Measurements from ENCODE around the gene SNX13.

The SNX13 gene

GRCh38 chr7:17848516-17848915 lies 91.8 kb downstream of the SNX13 start:
- DNase-seq, result no peak
- Histone ChIP-seq H3K4ac (ENCODE audit: low read depth in 1 of 2, low read length in 2 of 2) (no peak overlapping the region), H2AK5ac (ENCODE audit: low read length, severe bottlenecking) (no peak overlapping the region), H3K4me1 (ENCODE audit: control insufficient read depth, insufficient read depth, low read depth, low read length) (peaks cover 2% of the 10 kb centered on the region), H3K14ac (ENCODE audit: low read length in 2 of 2) (peak overlapping the region in 1 of 2 experiments; percentile 55), H3K4me2 (ENCODE audit: low read length, poor library complexity, severe bottlenecking) (no peak overlapping the region), H3K79me1 (replicated peaks; ENCODE audit: low read length, poor library complexity, severe bottlenecking) (peaks cover 9% of the 10 kb centered on the region), H3K4me3 (ENCODE audit: insufficient read depth in 1 of 2, low read depth in 1 of 2, low read length in 2 of 2) (peak overlapping the region in 1 of 2 experiments; percentile 21), H4K91ac (ENCODE audit: low read length) (no peak overlapping the region), H2BK120ac (ENCODE audit: low read depth, low read length) (no peak overlapping the region), H3K36me3 (ENCODE audit: control insufficient read depth in 1 of 2, insufficient read depth in 2 of 2, low read depth in 1 of 2, low read length in 2 of 2) (peaks cover 9 to 79% of the 10 kb centered on the region in 2 experiments), H3K27ac (ENCODE audit: low read length, poor library complexity, severe bottlenecking) (no peak overlapping the region), H2BK5ac (ENCODE audit: low read depth, low read length, poor library complexity, severe bottlenecking) (no peak overlapping the region), H4K8ac (ENCODE audit: low read length) (no peak overlapping the region), H2BK15ac (ENCODE audit: low read depth, poor library complexity, severe bottlenecking) (no peak overlapping the region), H2AFZ (ENCODE audit: low read depth, low read length) (no peak overlapping the region), H3K18ac (ENCODE audit: low read depth in 1 of 2, low read length in 2 of 2) (peak overlapping the region in 1 of 2 experiments; percentile 43), H3K9ac (ENCODE audit: low read length) (no peak overlapping the region), H3K23ac (ENCODE audit: low read length in 2 of 2) (no peak overlapping the region), H2BK12ac (ENCODE audit: low read length in 2 of 2) (no peak overlapping the region), H3K27me3 (ENCODE audit: control insufficient read depth in 1 of 2, insufficient read depth in 1 of 2, low read length in 2 of 2) (no peaks in the 10 kb centered on the region), H3K9me3 (ENCODE audit: control insufficient read depth, low read length) (no peaks in the 10 kb centered on the region)
- 97% methylated on average over 10 of the region's 10 CpGs for WGBS

- Histone ChIP-seq H2BK120ac (ENCODE audit: low read depth, low read length) (no peak overlapping the region), H2BK15ac (ENCODE audit: low read depth, poor library complexity, severe bottlenecking) (no peak overlapping the region), H3K36me3 (ENCODE audit: control insufficient read depth in 1 of 2, insufficient read depth in 2 of 2, low read depth in 1 of 2, low read length in 2 of 2) (peaks cover 9 to 82% of the 10 kb centered on the region in 2 experiments), H3K14ac (ENCODE audit: low read length in 2 of 2) (no peak overlapping the region), H3K18ac (ENCODE audit: low read depth in 1 of 2, low read length in 2 of 2) (no peak overlapping the region), H4K8ac (ENCODE audit: low read length) (no peak overlapping the region), H3K23ac (ENCODE audit: low read length in 2 of 2) (no peak overlapping the region), H2AK5ac (ENCODE audit: low read length, severe bottlenecking) (no peak overlapping the region), H3K4me1 (ENCODE audit: control insufficient read depth, insufficient read depth, low read depth, low read length) (peaks cover 2% of the 10 kb centered on the region), H2AFZ (ENCODE audit: low read depth, low read length) (no peak overlapping the region), H3K27ac (ENCODE audit: low read length, poor library complexity, severe bottlenecking) (no peak overlapping the region), H3K4ac (ENCODE audit: low read depth in 1 of 2, low read length in 2 of 2) (no peak overlapping the region), H3K9ac (ENCODE audit: low read length) (no peak overlapping the region), H3K9me3 (ENCODE audit: control insufficient read depth, low read length) (peaks cover 10% of the 10 kb centered on the region), H3K79me1 (replicated peaks; ENCODE audit: low read length, poor library complexity, severe bottlenecking) (peaks cover 9% of the 10 kb centered on the region), H3K27me3 (ENCODE audit: control insufficient read depth in 1 of 2, insufficient read depth in 1 of 2, low read length in 2 of 2) (no peaks in the 10 kb centered on the region), H2BK12ac (ENCODE audit: low read length in 2 of 2) (no peak overlapping the region), H2BK5ac (ENCODE audit: low read depth, low read length, poor library complexity, severe bottlenecking) (no peak overlapping the region), H3K4me2 (ENCODE audit: low read length, poor library complexity, severe bottlenecking) (no peak overlapping the region), H3K4me3 (ENCODE audit: insufficient read depth in 1 of 2, low read depth in 1 of 2, low read length in 2 of 2) (no peak overlapping the region), H4K91ac (ENCODE audit: low read length) (no peak overlapping the region)
- 93% methylated on average over 4 of the region's 5 CpGs for WGBS
- DNase-seq, result no peak
These were observed 93.4 kb downstream of the SNX13 start for GRCh38 chr7:17846935-17847334.

GRCh38 chr7:17845197-17845547 lies 95.1 kb downstream of the SNX13 start:
- peaks cover 9 to 81% of the 10 kb centered on the region in 2 experiments for H3K36me3 ChIP-seq (ENCODE audit: control insufficient read depth in 1 of 2, insufficient read depth in 2 of 2, low read depth in 1 of 2, low read length in 2 of 2)
- H3K79me1 ChIP-seq (replicated peaks; ENCODE audit: low read length, poor library complexity, severe bottlenecking), result peaks cover 13% of the 10 kb centered on the region
- H2BK5ac ChIP-seq (ENCODE audit: low read depth, low read length, poor library complexity, severe bottlenecking), result no peak overlapping the region
- H3K27ac ChIP-seq (ENCODE audit: low read length, poor library complexity, severe bottlenecking), result no peak overlapping the region
- no peak overlapping the region for H2AFZ ChIP-seq (ENCODE audit: low read depth, low read length)
- H2BK120ac ChIP-seq (ENCODE audit: low read depth, low read length), result peak overlapping the region; percentile 49
- H4K8ac ChIP-seq (ENCODE audit: low read length), result no peak overlapping the region
- no peak overlapping the region for H4K91ac ChIP-seq (ENCODE audit: low read length)
- H3K4me3 ChIP-seq (ENCODE audit: insufficient read depth in 1 of 2, low read depth in 1 of 2, low read length in 2 of 2), result no peak overlapping the region
- no peak overlapping the region for H3K14ac ChIP-seq (ENCODE audit: low read length in 2 of 2)
- no peak overlapping the region for H3K4me2 ChIP-seq (ENCODE audit: low read length, poor library complexity, severe bottlenecking)
- WGBS, result 100% methylated on average over 3 of the region's 4 CpGs
- no peak overlapping the region for H3K4ac ChIP-seq (ENCODE audit: low read depth in 1 of 2, low read length in 2 of 2)
- no peak overlapping the region for H2BK12ac ChIP-seq (ENCODE audit: low read length in 2 of 2)
- no peak overlapping the region for H3K9ac ChIP-seq (ENCODE audit: low read length)
- no peak for DNase-seq
- no peak overlapping the region for H2BK15ac ChIP-seq (ENCODE audit: low read depth, poor library complexity, severe bottlenecking)
- H3K18ac ChIP-seq (ENCODE audit: low read depth in 1 of 2, low read length in 2 of 2), result no peak overlapping the region
- no peak overlapping the region for H2AK5ac ChIP-seq (ENCODE audit: low read length, severe bottlenecking)
- H3K9me3 ChIP-seq (ENCODE audit: control insufficient read depth, low read length), result peaks cover 10% of the 10 kb centered on the region
- peaks cover 2% of the 10 kb centered on the region for H3K4me1 ChIP-seq (ENCODE audit: control insufficient read depth, insufficient read depth, low read depth, low read length)
- H3K27me3 ChIP-seq (ENCODE audit: control insufficient read depth in 1 of 2, insufficient read depth in 1 of 2, low read length in 2 of 2), result no peaks in the 10 kb centered on the region
- H3K23ac ChIP-seq (ENCODE audit: low read length in 2 of 2), result no peak overlapping the region

- Histone ChIP-seq H3K4ac (ENCODE audit: low read depth in 1 of 2, low read length in 2 of 2) (no peak overlapping the region), H3K27ac (ENCODE audit: low read length, poor library complexity, severe bottlenecking) (no peak overlapping the region), H4K8ac (ENCODE audit: low read length) (no peak overlapping the region), H3K9me3 (ENCODE audit: control insufficient read depth, low read length) (peaks cover 10% of the 10 kb centered on the region), H2AK5ac (ENCODE audit: low read length, severe bottlenecking) (no peak overlapping the region), H3K36me3 (ENCODE audit: control insufficient read depth in 1 of 2, insufficient read depth in 2 of 2, low read depth in 1 of 2, low read length in 2 of 2) (peaks cover 9 to 80% of the 10 kb centered on the region in 2 experiments), H3K4me2 (ENCODE audit: low read length, poor library complexity, severe bottlenecking) (no peak overlapping the region), H3K4me3 (ENCODE audit: insufficient read depth in 1 of 2, low read depth in 1 of 2, low read length in 2 of 2) (no peak overlapping the region), H3K18ac (ENCODE audit: low read depth in 1 of 2, low read length in 2 of 2) (no peak overlapping the region), H3K27me3 (ENCODE audit: control insufficient read depth in 1 of 2, insufficient read depth in 1 of 2, low read length in 2 of 2) (no peaks in the 10 kb centered on the region), H3K79me1 (replicated peaks; ENCODE audit: low read length, poor library complexity, severe bottlenecking) (peaks cover 13% of the 10 kb centered on the region), H4K91ac (ENCODE audit: low read length) (no peak overlapping the region), H2AFZ (ENCODE audit: low read depth, low read length) (no peak overlapping the region), H2BK12ac (ENCODE audit: low read length in 2 of 2) (no peak overlapping the region), H2BK15ac (ENCODE audit: low read depth, poor library complexity, severe bottlenecking) (no peak overlapping the region), H3K9ac (ENCODE audit: low read length) (no peak overlapping the region), H3K14ac (ENCODE audit: low read length in 2 of 2) (no peak overlapping the region), H3K4me1 (ENCODE audit: control insufficient read depth, insufficient read depth, low read depth, low read length) (peaks cover 2% of the 10 kb centered on the region), H2BK5ac (ENCODE audit: low read depth, low read length, poor library complexity, severe bottlenecking) (no peak overlapping the region), H2BK120ac (ENCODE audit: low read depth, low read length) (peak overlapping the region; percentile 49), H3K23ac (ENCODE audit: low read length in 2 of 2) (no peak overlapping the region)
- DNase-seq, result no peak
- no CpG with 5 or more reads among the region's 3 CpGs for WGBS
These were observed 95.6 kb downstream of the SNX13 start for GRCh38 chr7:17844514-17845196.
